Neuron (in vitro differentiated cells): ENCODE data around the gene BNC2.
"Not testable (repeated sequence)": the region's sequence is repeated elsewhere in the genome, so short reads cannot be mapped to it uniquely, and the experiment has no call there.

Source experiments
- H2AFZ ChIP-seq: one replicate; pipeline ENCODE4 v1.6.1; 2013; ENCODE audit warnings: low read depth, mild to moderate bottlenecking, inconsistent platforms, low read length, moderate library complexity
- H3K27me3 ChIP-seq: one replicate; pipeline ENCODE4 v1.6.1; 2013; ENCODE audit warnings: low read length; ENCODE audit not compliant: insufficient read depth
- H3K36me3 ChIP-seq: one replicate; pipeline ENCODE4 v1.6.1; 2013; ENCODE audit warnings: low read length; ENCODE audit not compliant: insufficient read depth
- H3K4me1 ChIP-seq: one replicate; pipeline ENCODE4 v1.6.1; 2013; ENCODE audit warnings: low read length; ENCODE audit not compliant: insufficient read depth
- H3K4me3 ChIP-seq: 2 replicates; pipeline ENCODE4 v1.5.1; 2013; ENCODE audit warnings: mild to moderate bottlenecking, low read length, moderate library complexity
- H3K9me3 ChIP-seq: one replicate; pipeline ENCODE4 v1.6.1; 2013; ENCODE audit warnings: low read length

BNC2 gene

DNA sequence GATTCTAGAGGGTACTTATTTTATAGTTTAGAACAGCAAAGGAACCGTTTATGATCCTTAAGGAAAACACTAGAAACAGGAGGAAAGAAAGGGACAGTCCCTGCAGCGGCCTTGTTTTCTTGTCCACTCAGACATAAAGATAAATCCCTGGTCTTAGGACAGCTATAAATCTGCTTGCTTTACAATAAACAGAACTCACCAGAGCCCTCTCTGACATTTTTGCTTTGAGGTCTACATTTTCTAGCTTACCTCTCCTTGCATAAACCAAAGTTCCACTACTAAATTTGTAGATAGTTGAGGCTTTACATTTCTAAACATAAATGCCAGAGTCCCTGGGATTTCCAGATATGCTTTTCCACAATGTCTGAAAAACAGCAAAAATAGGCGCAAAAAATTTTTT lies 422.5 kb downstream of the BNC2 start:
- H2AFZ ChIP-seq, result no peak overlapping the region
- H3K27me3 ChIP-seq, result no peaks in the 10 kb centered on the region
- H3K36me3 ChIP-seq, result no peaks in the 10 kb centered on the region
- no peaks in the 10 kb centered on the region for H3K9me3 ChIP-seq
- H3K4me3 ChIP-seq, result no peak overlapping the region
- no peaks in the 10 kb centered on the region for H3K4me1 ChIP-seq

DNA sequence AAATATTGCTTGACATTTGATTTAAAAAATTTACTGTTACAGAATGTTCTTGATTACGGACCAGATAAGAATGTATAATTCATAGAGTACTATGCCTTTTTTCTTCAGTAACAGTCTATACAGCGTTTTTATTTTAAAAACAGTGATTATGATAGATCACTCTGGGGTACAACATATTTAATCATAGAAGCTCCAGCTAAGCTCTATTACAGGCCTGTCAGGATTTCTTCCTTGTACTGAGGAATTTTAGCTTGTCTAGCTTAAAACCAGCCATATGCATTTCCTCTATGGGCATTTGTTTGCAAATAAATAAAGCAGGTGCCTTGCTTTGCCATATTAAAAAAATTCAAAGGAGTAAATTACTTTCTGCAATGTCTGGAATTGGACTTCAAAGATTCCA lies 423.8 kb downstream of the BNC2 start:
- H3K36me3 ChIP-seq, result no peaks in the 10 kb centered on the region
- no peaks in the 10 kb centered on the region for H3K27me3 ChIP-seq
- H3K4me1 ChIP-seq, result no peaks in the 10 kb centered on the region

DNA sequence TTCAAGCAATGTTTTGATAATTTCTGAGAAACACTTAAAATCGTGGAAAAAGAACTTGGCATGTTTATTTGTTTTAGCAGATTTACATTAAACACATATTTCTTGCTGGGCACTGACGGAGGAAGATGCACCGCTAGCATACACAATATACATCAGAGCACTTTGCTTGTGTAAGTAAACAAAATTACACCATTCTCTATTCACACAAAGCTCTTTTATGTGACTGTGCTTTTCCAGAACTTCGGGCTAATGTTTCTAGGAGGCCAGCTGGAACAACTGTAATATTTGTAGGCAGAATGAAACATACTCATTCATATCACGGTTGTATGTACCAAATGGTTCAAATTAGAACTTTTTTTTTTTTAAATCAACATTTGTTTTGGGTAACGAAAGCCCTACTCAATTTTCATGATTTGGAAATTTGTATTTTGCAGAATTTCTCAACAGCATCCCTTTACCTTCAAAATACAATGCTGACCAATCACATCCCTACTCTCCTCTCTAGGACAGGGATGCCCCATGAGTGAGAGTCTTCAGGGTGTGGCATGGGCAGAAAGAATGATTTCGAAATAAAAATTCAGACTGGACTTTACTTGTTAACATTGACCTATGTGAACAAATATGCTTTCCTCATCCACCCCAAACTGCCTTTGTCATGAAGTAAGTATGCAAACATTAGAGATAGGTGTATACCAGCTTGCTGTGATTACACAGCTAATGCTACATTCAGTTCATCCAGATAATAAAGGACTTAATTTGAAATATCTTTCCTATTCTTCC lies 425.1 kb downstream of the BNC2 start:
- H3K4me1 ChIP-seq, result no peaks in the 10 kb centered on the region
- no peaks in the 10 kb centered on the region for H3K9me3 ChIP-seq
- H2AFZ ChIP-seq, result no peak overlapping the region
- H3K4me3 ChIP-seq, result no peak overlapping the region
- no peaks in the 10 kb centered on the region for H3K36me3 ChIP-seq
- no peaks in the 10 kb centered on the region for H3K27me3 ChIP-seq

More for the DNA sequence above, 423.8 kb downstream of the BNC2 start:
- Histone ChIP-seq H3K4me3 (no peak overlapping the region), H3K9me3 (no peaks in the 10 kb centered on the region), H2AFZ (no peak overlapping the region)

DNA sequence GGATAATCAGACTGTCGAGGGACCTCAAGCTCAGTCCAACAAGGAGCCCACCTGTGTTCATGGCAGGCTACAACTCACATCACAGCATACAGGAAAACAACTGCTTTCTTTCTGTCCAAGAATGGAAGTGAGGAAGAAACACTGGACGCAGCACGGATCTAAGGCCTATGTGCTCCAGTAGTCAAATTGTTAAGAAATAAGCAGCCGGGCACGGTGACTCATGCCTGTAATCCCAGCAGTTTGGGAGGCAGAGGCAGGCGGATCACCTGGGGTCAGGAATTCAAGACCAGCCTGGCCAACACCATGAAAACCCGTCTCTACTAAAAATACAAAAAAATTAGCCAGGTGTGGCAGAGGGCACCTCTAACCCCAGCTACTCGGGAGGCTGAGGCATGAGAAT lies 427.8 kb downstream of the BNC2 start:
- H3K27me3 ChIP-seq, result no peaks in the 10 kb centered on the region
- no peaks in the 10 kb centered on the region for H3K9me3 ChIP-seq
- no peaks in the 10 kb centered on the region for H3K36me3 ChIP-seq
- H3K4me3 ChIP-seq, result no peak overlapping the region
- H3K4me1 ChIP-seq, result no peaks in the 10 kb centered on the region
- H2AFZ ChIP-seq, result no peak overlapping the region

DNA sequence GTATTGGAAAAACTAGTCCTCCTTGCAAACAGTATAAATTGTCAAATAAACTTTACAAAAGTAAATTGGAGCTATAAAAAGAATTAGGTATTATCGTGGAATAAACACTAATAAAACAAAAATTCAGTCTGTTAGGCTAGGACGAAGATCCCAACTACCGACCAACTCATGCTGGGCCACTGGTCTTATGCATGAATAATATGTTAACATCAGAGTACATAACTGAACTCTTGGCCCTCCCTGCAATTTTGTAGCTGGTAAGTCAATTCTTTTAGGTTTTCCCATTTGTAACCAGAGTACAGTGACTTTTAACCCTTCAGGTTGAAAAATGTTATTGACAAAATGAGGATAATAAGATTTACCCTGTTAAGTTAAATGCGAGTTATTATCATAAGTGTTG lies 428.7 kb downstream of the BNC2 start:
- no peaks in the 10 kb centered on the region for H3K27me3 ChIP-seq
- no peaks in the 10 kb centered on the region for H3K36me3 ChIP-seq
- no peaks in the 10 kb centered on the region for H3K4me1 ChIP-seq
- H3K4me3 ChIP-seq, result no peak overlapping the region
- H2AFZ ChIP-seq, result no peak overlapping the region
- no peaks in the 10 kb centered on the region for H3K9me3 ChIP-seq

DNA sequence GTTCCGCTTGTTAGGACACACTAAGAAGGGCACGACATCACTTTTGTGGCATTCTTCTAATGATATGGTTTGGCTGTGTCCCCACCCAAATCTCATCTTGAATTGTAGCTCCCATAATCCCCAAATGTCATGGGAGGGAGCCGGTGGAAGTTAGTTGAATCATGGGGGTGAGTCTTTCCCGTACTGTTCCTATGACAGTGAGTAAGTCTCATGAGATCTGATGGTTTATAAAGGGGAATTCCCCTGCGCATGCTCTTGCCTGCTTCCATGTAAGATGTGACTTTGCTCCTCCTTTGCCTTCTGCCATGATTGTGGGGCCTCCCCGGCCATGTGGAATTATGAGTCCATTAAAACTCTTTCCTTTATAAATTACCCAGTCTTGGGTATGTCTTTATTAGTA lies 431.6 kb downstream of the BNC2 start:
- H3K36me3 ChIP-seq, H2AFZ ChIP-seq, H3K4me3 ChIP-seq, H3K9me3 ChIP-seq, H3K4me1 ChIP-seq, H3K27me3 ChIP-seq: not testable (repeated sequence)

DNA sequence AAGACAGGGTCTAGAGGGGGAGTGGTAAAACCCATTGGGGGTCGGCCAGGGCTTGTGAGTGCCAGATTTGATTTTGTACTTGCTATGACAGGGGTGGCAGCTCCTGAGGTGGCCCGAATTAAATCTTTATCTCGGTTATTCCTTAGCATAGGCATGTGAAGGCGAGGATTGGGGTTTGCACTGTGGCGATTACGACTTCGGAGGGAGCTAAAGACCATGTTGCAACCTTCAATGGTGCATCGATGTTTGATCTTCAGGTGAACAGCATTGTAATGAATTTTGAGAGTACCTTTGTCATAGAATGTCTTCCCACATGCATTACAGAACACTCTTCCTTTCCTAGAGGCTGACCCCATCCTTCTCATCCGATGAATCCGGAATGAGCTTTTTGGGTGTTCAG lies 433.9 kb downstream of the BNC2 start:
- no peaks in the 10 kb centered on the region for H3K27me3 ChIP-seq
- H3K36me3 ChIP-seq, result no peaks in the 10 kb centered on the region
- H3K4me3 ChIP-seq, result no peak overlapping the region
- H2AFZ ChIP-seq, result no peak overlapping the region
- no peaks in the 10 kb centered on the region for H3K9me3 ChIP-seq
- peaks cover 14% of the 10 kb centered on the region for H3K4me1 ChIP-seq

DNA sequence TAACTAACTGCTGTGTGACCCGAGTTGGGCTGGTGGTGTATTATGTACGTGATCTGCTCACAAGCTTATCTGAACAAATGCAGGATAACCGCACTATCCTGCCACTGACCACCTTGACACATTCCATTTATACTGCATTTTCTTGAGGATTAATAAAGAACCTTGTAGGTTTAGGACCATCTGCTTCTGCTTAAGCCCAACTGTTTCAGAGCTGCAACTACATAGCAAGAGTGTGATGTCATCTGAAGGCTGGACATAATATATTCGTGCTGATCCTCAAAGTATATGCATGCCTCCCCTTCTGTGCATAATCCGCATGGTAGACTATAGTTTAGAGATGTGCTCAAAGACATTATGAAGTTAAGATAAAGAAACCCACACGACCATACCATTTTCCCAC lies 435.9 kb downstream of the BNC2 start:
- no peaks in the 10 kb centered on the region for H3K36me3 ChIP-seq
- H3K4me1 ChIP-seq, result peaks cover 25% of the 10 kb centered on the region
- H3K27me3 ChIP-seq, result no peaks in the 10 kb centered on the region
- no peak overlapping the region for H2AFZ ChIP-seq
- no peak overlapping the region for H3K4me3 ChIP-seq
- H3K9me3 ChIP-seq, result no peaks in the 10 kb centered on the region

DNA sequence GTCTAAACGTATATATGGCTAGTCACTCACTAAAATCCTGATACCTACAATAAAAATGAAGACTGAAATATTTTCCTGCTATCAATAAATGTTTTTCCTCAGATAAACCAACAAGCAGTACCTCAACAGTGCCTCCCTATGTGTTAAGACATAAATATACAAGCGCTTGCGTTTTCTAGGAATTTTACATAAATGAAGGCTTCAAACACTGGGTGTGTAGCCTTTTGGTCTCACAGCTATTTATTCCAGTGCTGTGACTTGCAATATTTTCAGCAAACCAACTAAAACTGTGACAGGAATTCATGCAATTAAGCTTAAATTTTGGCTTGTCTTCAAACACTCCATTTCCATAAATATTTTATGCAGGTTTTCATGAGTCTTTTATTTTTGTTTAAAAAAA lies 437.0 kb downstream of the BNC2 start:
- Histone ChIP-seq H3K27me3 (no peaks in the 10 kb centered on the region), H3K9me3 (no peaks in the 10 kb centered on the region), H2AFZ (no peak overlapping the region), H3K4me1 (peaks cover 25% of the 10 kb centered on the region), H3K36me3 (no peaks in the 10 kb centered on the region), H3K4me3 (no peak overlapping the region)

DNA sequence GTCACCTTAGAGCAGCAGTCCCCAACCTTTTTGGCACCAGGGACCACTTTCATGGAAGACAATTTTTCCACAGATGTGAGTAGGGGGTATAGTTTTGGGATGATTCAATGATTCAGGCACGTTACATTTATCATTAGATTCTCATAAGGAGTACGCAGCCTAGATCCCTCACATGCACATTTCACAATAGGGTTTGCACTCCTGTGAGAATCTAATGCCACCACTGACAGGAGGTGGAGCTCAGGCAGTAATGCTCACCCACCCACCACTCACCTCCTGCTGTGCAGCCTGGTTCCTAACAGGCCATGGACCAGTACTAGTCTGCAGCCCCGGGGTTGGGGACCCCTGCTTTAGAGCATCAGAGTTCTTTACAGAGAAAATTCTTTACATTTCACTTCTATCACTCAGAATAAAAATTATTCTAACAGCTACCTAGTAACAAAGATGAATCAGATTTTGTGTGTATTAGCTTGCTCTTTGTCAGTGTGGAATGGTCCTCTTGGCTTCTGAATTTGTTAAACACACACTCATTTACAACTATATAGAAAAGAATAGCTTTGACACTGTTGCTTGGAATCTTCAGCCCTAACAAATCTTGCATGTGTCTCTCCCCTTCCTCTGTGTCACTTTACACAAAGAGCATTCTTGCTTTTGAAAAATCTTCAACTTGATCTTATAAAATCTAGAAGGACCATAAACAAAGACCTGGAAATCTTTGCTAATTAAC lies 438.6 kb downstream of the BNC2 start:
- no peaks in the 10 kb centered on the region for H3K27me3 ChIP-seq
- no peaks in the 10 kb centered on the region for H3K9me3 ChIP-seq
- H3K4me3 ChIP-seq, result no peak overlapping the region
- peaks cover 28% of the 10 kb centered on the region for H3K4me1 ChIP-seq
- H2AFZ ChIP-seq, result no peak overlapping the region
- no peaks in the 10 kb centered on the region for H3K36me3 ChIP-seq

DNA sequence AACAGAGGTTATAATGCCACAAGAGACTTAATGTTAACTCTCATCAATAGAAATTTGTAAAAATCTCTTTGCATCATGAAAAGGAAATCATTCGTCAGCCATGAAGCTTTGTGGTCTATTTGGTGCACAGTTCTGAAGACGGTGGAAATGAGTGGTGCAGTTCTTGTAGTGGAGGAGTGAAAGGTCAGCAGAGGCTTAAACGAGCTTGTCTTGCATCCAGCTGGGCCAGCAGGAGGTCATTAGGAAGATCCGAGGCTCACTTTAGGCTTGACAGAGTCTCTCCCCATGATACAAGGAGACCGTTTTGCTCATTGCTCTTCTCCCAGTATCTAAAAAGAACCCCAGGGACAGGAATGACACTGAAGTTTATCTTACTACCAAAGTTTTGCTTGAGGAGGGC lies 440.8 kb downstream of the BNC2 start:
- Histone ChIP-seq H3K36me3 (no peaks in the 10 kb centered on the region), H3K4me1 (peaks cover 32% of the 10 kb centered on the region), H3K4me3 (no peak overlapping the region), H2AFZ (no peak overlapping the region), H3K9me3 (no peaks in the 10 kb centered on the region), H3K27me3 (no peaks in the 10 kb centered on the region)

DNA sequence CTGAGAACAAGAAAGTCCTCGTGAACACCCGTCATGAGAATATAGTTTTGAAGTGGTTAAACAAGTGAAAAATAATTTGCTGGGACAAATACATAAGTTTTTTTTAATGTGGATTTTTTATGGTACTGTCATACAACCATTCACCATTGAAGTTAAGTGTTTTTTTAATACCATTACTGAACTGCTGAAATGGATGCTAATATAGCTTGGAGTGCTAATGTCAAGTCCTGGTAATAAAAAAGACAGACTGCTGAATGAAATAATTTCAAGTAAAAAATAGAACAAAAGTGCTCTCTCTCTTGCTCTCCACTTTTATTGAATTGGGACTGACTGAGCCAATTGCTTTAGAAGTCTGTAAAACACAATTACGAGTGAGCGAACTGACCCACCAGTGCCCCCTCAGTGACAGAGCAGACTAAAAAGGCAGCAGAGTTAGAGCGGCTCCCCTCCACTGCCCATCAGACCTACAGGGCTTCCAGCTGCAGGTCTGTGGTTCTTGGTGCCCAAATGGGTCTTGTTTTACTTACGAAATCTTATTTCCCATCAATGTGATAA lies 442.5 kb downstream of the BNC2 start:
- no peaks in the 10 kb centered on the region for H3K27me3 ChIP-seq
- no peaks in the 10 kb centered on the region for H3K9me3 ChIP-seq
- H3K36me3 ChIP-seq, result no peaks in the 10 kb centered on the region
- peaks cover 32% of the 10 kb centered on the region for H3K4me1 ChIP-seq
- no peak overlapping the region for H2AFZ ChIP-seq
- no peak overlapping the region for H3K4me3 ChIP-seq

DNA sequence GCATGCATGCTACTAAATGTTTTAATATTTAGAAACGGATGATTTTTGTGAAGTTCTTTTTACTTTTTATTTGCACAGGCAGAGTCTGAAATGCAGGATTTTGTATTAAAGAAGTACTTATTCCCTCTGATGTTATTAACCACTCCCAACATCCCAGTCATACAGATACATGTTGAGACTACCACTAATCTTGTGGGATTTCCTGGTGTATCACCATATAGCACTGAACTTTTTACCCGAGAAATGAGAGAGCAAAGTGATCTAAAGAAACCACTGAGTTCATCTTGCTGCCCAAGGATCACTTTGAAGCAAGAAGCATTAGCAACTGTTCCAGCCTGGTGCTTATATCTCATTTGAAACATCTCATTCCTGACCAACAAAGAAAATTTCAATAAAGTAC lies 443.8 kb downstream of the BNC2 start:
- no peak overlapping the region for H2AFZ ChIP-seq
- peaks cover 29% of the 10 kb centered on the region for H3K4me1 ChIP-seq
- H3K27me3 ChIP-seq, result no peaks in the 10 kb centered on the region
- no peak overlapping the region for H3K4me3 ChIP-seq
- no peaks in the 10 kb centered on the region for H3K36me3 ChIP-seq
- H3K9me3 ChIP-seq, result no peaks in the 10 kb centered on the region
